Measurements from ENCODE around the gene LDLRAD3.

DNA sequence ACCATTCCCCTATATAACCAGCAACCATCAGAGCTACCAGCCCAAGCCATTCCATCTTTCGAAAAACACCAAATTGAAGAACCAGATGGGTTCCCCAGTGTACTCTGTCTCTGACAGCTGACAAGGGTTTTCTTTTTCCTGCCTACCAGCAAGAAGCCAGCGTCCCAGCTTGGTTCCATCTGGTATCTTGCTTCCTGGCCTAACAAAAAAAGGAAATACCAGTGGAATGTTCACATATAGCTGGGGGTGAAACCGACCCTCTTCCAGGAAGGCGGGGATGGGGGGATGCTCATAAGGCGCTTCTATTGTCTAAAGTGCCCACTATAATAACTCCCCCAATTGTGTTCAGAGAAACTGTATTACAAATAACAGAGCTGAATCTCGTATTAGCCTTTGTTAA, 172.3 kb downstream of the LDLRAD3 start:
- TF ChIP-seq, protein P1, sequence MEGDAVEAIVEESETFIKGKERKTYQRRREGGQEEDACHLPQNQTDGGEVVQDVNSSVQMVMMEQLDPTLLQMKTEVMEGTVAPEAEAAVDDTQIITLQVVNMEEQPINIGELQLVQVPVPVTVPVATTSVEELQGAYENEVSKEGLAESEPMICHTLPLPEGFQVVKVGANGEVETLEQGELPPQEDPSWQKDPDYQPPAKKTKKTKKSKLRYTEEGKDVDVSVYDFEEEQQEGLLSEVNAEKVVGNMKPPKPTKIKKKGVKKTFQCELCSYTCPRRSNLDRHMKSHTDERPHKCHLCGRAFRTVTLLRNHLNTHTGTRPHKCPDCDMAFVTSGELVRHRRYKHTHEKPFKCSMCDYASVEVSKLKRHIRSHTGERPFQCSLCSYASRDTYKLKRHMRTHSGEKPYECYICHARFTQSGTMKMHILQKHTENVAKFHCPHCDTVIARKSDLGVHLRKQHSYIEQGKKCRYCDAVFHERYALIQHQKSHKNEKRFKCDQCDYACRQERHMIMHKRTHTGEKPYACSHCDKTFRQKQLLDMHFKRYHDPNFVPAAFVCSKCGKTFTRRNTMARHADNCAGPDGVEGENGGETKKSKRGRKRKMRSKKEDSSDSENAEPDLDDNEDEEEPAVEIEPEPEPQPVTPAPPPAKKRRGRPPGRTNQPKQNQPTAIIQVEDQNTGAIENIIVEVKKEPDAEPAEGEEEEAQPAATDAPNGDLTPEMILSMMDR (IDR thresholded peaks at IDR 0.05; ENCODE audit: low read depth, low read length, poor library complexity, severe bottlenecking) = no peak
- no peak for TF ChIP-seq EZH2phosphoT487 (IDR thresholded peaks at IDR 0.05; ENCODE audit: borderline replicate concordance, low read length)

Data from DOHH2 (cell line).